Sigmoid colon (tissue), 4 donors: ENCODE data around the gene NDEL1.

ENCODE experiments used
- CTCF ChIP-seq, 4 experiments: fragments of 450-650 bp in 3 of 4; fragments of 200-600 bp in 1 of 4; IDR thresholded peaks; one replicate each; pipeline ENCODE4 v1.5.1; 2016 to 2019; ENCODE audit warnings: antibody characterized with exemption in 4 of 4, mild to moderate bottlenecking in 3 of 4, moderate library complexity in 2 of 4
- EP300 ChIP-seq, 4 donors: sonication (generic); formaldehyde crosslinking; IDR thresholded peaks; one replicate each; pipeline ENCODE4 v1.6.1; 2017; ENCODE audit warnings: antibody characterized with exemption in 4 of 4
- POLR2A ChIP-seq, 2 donors: fragments of 450-650 bp; IDR thresholded peaks; one replicate each; pipeline ENCODE4 v1.6.1; 2016; ENCODE audit warnings: antibody characterized with exemption in 2 of 2, mild to moderate bottlenecking in 2 of 2, moderate library complexity in 2 of 2
- POLR2AphosphoS5 ChIP-seq, 4 donors: sonication (generic); formaldehyde crosslinking; IDR thresholded peaks; one replicate each; pipeline ENCODE4 v1.6.1; 2017; ENCODE audit warnings: antibody characterized with exemption in 4 of 4

GRCh38 chr17:8488491-8488890 lies 52.8 kb downstream of the NDEL1 start:
- TF ChIP-seq POLR2AphosphoS5 (IDR thresholded peaks at IDR 0.05) (no peak), CTCF (IDR thresholded peaks at IDR 0.05) (no peak), POLR2A (IDR thresholded peaks at IDR 0.05) (no peak), EP300 (IDR thresholded peaks at IDR 0.05) (no peak)
